D341Med (cell line): ENCODE data around the gene ARF1.

Experiments
- DNase-seq: peaks from one replicate; pipeline ENCODE4 v3.0.0; 2012; ENCODE audit warnings: low spot score

The ARF1 gene

DNA sequence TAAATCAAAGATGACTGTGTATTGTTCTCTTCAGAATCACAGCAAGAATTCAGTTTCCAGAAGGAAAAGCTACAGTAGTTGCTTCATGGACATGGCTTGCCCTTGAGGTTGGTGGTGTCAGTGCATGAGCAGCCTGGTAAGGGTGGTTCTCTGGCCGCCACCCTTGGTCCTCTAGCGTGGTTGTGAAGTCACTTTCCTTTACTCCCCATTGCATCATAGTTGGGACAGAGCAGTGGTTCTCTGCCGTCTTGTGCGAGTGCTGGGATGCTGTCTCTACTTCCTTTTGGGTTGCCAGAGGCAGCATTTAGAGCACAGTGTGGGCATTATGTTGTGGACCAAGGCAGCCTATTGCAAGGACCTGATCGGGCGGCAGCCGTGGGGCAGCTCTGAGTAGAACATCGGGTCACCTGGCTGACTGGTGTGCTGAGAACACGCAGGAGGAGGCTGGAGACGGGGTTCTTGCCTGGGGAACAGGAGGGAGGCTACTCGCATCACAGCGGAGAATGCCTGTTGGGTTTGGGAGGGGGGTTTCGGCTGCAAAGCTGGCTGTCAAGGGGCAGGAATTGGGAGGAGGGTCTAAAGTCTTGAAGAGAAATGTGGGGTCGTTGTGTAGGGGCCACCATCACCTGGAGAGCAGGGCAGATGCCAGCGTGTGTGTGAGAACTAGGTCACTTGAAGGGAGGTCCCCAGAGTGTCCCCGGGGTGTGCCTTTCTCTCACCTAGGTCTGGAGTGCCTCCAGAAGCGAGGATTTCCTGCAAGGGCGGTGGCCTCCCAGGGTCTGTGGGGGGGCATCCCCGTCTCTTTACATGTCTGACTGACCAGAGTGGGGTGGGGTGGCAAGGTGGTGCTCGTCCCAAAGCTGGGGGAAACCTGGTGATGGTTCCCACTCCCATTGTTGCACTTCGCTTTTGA is 6.3 kb downstream of the ARF1 start:
- no peak for DNase-seq

DNA sequence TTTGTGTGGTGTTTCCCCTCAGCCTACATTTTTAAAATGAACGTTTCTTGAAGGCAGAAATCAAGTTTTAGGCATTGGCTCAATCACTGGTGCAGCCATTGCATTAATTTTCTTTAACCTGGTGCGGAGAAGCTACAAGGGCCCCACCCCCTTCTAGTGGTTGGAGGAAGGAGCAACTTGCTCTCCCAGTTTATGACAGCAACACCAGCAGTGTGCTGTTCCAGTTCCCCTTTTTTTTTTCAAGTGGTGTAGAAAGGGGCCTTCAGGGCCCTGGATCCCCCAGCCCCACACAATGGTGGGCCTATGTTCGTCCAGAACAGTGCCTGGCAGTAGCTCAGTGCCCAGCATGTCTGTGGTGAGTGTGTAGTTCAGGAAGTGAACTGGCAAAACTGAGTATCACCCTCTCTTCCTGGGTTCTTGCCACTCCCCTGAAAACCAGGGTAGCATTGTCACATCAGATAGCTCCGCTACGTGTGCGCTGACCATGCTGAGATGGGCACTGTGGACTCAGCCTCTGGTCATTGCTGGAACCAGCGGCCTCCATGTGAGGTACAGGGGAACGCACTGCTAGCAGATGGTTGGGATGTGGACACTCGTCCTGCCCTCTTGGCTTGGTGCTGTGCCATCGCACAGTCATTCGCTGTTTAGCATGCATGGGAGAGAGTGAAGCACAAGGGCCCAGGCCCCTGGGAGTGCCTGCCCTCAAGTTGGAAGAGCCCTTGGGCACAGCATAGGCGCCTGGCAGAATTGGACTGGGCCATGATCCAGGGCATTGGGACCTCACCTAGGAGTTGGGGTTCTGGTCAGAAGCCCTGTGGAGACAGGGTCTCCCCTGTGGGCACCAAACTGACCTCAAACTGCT is 7.2 kb downstream of the ARF1 start:
- DNase-seq, result no peak

DNA sequence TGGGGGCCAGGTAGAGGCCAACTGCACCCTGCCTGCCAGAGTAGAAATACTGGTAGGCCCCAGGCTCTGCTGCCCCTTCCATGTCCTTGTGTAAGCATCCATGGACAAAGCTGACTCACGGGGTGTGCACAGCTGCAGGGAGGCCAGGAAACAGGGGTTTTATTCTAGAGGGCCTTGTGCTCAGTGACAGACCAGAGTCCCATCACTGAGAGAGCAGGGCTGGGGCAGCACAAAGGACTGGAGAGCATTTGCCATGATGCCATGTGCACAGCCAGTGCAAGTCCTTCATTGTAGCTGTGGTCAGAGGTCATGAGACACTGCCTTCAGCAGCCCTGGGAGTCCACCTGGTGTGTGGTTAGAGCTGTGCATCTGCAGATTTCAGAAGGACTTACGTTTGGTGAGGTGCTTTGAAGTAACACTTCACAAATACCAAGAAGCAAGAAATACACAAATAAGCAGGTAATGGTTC is 8.1 kb downstream of the ARF1 start:
- no peak for DNase-seq

DNA sequence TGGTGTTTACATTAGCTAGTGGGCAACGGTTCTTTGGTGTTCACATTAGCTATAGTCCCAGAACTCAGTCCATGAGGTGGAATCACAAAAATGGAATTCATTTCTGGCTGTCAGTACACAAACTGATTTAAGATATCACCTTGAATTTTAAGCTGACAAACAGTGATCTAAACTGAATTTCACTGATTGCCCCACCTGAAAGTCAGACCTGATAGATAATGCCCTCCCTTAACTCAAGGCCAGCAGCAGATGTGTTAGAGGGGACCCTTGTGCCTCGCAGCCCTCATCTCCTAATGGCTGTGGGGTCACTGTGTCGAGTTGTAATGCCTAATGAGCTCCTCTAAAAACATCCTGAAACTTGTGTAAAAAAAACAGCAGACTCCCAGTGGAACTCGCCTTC is 8.6 kb downstream of the ARF1 start:
- no peak for DNase-seq

DNA sequence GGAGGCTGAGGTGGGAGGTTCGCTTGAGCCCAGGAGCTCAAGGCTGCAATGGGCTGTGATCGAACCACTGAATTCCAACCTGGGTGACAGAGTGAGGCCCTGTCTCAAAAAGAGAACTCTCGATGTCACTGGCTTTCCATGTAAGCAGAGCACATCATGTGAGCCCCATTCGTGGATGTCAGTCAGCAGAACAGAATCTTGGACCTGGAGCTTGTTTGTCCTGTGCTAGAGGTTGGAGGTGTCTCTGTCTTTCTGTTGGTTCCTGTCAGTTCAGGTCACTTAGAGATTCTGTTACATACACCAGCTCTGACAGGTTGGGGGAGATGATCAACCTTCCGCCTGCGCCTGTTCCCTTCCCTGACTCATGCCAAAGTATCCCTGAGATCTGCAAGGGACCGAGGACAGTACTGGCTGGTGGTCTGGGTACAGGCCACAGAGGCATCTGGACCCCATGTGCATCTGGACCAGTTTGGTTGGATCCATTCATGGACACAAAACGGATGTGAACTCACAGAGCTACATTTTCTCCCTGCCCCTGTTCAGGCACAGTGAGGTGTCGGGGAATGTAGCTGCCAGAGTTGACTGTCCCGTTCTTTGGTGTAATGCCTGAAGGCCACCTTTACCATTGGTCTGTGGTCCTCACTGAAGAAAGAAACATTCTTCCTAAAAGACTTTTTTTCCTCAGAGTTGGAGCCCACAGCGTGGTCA is 10.0 kb downstream of the ARF1 start:
- DNase-seq, result no peak

DNA sequence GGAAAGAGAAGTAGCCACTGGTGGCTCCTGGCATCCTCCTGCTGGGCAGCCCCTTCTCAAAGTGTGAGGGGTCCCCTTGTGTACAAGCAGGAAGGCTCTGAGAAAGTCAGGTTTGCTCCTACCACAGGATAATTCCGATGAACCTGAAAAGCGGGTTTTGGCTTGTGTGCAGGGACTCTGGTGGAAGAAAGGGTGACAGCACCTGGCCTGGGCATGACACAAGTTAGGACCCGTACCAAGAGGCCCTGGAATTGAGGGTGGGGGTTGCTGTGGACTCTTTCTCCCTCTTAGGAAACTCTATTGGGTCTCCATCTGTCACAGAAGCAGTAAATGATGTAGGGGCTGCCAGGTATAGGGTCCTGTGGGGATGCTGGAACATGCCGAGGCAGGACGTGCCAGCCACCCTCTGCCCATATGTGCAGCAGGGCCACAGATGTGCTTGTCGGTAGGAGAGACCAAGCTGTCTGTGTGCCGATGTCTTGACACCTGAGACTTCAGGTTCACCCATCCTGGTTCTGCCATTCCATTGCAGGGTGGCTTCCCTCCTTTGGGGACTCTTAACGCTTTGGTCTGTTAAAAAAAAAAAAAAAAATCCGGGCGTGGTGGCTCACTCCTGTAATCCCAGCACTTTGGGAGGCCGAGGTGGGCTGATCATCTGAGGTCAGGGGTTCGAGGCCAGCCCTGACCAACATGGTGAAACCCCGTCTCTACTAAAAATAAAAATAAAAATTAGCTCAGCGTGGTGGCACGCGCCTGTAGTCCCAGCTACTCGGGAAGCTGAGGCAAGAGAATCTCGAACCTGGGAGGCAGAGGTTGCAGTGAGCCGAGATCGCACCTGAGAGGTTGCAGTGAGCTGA is 10.8 kb downstream of the ARF1 start:
- DNase-seq, result peak; percentile 30

DNA sequence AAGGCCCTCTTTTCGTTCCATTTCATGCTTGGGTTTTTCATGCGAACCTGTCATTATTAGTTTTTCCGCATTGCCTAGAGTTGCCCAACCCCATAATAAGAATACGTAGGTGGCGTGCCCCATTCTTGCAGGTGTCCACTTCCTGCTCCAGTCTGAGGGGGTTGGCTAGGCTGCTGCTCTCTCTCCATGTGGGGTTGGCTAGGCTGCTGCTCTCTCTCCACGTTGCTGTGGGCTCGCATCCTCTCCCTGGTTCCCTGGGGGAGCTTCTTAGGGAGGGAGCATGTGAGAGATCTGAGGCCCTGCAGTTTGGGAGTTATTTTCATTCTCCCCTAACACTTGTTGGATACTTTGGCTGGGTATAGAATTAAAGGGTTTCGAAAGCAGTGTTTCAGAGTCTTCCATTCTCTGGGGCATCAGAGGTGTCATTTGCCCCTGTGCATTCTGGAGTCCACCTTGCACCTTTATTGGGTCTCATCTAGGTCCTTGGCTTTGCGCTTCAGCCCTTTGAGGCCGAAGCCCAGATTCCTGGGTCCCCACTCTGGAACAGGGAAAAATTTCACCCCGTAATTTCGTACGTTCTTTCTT is 12.0 kb downstream of the ARF1 start:
- DNase-seq, result peak; percentile 27

DNA sequence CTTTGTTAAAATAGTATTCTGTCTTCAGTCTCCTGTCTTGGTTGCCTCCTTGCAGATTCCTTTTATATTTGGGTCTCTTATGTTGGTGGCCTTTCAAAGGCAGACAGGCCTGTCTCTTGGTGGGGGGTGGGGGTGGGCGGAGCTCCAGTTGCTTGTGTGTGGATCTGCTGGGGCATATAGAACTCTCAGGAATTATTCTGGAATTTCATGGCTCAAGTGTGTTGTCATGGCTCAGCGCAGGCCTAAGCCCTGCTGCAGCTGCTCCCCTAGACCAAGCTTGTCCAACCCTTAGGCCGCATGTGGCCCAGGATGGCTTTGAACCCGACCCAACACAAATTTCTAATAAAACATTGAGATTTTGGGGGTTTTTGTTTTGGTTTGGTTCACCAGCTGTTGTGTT is 12.7 kb downstream of the ARF1 start:
- peak; percentile 25 for DNase-seq

DNA sequence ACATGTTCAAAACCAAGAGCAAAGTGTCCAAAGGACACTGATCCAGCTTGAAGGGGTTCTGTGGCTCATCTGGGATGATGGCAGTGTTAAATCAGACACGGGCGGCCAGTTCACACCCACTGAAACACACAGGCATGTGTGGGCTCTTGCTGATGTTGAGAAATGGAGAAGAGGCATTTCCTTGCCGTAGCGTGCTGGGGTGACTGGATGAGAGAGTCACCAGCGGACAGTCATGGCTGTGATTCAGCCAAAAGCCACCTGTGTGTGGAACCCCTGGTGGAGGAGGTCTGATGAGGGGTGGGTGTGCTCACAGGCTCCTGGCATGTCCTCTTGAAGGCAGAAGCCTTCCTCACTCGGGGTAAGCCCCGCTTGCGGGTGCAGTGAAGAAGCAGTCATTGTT is 13.4 kb downstream of the ARF1 start:
- DNase-seq, result peak; percentile 35

DNA sequence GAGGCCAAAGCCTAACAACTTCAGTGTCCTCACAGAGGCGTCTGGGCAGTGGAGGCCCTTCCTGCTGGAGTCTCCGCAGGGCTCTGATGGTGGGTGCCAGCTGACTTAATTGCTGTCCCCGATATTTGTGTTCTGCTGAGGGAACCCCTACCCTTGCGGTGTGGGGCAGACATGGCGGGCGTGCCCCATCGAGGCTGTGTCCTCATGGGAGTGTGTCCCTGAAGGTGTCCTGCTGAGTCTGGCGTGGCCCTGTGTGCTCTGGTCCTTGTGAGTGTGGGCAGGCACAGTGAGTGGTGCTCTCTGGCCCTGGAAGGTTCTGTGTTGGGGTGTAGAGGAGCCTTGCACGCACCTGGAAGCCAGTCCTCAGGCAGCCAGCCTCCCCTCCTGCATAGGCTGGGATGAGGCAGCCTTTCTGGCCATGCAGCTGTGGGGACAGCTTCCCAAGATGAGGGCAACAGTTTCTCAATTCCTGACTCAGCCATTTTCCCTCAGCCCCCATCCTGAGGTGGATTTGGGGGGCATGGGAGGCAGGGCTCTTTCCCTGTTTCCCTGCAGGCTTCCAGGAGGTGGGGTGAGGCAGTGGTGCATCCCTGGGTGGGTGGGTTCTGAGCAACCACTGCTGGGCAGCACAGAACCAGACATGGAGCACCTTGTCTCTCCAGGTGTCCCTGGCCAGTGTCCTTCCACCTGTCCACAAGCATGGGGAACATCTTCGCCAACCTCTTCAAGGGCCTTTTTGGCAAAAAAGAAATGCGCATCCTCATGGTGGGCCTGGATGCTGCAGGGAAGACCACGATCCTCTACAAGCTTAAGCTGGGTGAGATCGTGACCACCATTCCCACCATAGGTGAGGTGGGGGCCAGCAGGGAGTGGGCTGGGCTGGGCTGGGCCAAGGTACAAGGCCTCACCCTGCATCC is 14.2 kb downstream of the ARF1 start:
- DNase-seq, result peak; percentile 21

DNA sequence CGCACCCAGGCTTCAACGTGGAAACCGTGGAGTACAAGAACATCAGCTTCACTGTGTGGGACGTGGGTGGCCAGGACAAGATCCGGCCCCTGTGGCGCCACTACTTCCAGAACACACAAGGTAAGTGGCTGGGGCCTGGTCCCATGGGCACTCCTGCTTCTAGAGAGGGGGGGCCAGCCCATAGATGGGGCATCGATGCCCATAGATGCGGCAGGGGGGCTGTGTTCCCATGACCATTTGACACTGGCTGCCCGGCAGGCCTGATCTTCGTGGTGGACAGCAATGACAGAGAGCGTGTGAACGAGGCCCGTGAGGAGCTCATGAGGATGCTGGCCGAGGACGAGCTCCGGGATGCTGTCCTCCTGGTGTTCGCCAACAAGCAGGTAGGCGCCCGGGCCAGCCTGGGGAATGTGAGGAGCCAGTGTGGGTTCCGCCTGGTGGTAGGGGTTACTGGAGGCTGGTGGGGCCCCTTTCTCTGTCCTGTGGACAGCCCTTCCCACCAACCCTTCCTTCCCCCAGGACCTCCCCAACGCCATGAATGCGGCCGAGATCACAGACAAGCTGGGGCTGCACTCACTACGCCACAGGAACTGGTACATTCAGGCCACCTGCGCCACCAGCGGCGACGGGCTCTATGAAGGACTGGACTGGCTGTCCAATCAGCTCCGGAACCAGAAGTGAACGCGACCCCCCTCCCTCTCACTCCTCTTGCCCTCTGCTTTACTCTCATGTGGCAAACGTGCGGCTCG is 15.0 kb downstream of the ARF1 start:
- peak; percentile 20 for DNase-seq

DNA sequence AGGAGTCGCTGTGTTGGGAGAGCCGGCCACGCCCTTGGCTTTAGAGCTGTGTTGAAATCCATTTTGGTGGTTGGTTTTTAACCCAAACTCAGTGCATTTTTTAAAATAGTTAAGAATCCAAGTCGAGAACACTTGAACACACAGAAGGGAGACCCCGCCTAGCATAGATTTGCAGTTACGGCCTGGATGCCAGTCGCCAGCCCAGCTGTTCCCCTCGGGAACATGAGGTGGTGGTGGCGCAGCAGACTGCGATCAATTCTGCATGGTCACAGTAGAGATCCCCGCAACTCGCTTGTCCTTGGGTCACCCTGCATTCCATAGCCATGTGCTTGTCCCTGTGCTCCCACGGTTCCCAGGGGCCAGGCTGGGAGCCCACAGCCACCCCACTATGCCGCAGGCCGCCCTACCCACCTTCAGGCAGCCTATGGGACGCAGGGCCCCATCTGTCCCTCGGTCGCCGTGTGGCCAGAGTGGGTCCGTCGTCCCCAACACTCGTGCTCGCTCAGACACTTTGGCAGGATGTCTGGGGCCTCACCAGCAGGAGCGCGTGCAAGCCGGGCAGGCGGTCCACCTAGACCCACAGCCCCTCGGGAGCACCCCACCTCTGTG is 15.9 kb downstream of the ARF1 start:
- DNase-seq, result peak; percentile 30

DNA sequence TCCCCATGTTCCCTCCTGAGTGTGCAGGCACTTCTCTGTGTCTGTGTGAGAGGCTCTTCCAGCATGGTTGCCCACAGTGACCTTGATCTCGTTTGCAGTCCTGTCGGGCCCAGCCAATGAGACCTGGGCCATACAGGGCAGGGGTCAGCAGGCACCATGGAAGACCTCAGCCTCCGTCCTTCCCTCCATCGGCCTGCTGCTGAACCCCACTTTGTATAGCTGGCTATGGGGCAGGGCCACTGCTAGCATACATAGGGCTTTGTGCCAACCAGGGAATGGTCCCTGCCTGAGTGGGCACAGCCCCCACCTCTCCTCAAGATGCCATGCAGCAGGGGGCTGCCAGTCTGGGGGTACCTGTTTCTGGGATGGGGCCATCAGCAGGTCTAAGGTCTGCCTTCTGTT is 16.8 kb downstream of the ARF1 start:
- DNase-seq, result peak; percentile 15

DNA sequence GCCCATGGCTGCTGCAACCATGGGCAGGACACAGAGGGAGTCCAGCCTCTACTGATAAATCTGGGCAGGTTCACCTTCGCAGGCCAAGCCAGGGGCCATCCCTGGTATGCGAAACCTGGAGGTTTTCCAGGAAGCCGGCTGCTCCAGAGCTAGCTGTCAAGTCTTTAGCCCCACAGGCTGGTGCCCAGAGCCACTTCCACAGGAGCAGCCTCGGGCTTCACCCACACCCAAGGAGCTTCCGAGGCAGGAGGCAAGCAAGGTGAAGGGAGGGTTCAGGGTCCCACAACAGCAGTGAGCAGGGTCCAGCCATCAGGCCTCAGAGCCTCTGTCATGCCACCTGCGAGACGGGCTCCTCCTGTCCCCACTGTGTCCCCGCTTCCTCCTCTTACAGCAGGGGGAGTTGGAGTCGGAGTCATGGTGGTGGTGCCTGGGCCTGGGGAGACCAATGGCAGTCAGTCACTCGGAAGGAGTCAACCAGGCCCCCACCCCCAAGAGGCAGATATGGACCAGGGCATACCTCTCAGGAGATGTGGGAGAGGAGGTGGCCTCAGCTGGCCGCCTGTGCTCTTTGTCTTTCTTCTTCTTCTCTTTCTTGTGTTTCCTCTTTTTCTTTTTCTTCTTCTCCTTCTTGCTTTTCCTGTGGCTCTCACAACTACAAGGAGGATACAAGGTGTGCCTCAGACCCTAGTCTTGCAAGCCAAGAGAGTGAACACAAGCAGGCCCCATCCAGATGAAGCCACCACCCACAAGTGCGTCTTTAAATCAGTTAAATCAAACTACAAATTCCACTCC is 18.5 kb downstream of the ARF1 start:
- DNase-seq, result peak; percentile 34

DNA sequence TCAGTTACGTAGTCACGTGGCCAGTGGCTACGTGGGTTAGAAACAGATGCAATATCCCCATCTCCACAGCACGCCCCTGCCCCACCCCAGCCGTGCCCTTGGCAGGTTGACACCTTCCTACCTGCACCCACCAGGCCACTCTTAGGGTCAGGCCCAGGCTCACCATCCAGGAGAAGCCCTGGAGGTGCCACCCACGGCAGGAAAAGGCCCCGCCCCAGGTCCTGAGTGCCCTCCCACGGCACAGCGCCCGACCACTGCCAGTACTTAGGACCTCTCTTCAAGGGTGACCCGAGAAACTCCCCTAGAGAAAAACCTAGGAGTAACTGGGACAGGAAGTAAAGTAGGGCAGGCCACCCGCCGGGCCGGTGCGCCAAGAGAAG is 19.1 kb downstream of the ARF1 start:
- DNase-seq, result no peak

DNA sequence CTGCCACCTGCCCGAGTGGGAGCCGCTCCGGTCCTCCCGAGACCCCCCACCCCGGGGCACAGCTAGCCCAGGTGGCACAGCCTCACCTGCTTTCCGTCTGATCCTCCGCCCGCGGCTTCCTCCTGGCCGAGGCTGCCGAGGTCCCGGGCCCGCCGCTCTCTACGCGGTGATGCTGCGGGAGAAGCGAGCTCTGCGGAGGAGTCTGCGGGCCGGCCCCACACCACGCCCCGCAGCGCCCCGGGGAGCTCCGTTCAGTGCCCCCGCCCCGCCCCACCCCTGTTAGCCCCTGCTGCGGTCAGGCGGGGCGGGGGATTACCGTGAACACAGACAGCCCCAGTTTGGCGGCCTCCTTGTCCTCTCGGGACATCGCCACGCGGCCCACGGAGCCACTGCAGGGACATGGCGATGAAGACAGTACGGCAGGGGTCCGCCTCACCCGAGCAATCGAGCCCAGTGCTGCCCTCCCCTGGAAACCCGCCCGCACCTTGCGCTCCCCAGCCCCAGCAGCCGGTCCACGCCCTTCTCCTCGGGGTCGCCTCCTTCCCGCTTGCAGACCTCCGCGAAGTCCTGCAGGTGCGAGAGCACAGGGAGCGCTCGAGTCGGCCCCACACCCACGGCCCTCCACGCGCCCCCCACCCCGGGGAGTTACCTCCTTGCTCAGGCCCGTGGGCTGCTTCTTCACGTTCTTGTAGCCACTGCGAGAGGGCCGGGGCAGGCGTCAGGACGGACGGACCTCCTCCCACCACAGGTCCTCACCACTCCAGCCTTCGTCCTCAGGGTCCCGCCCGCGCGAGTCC is 19.7 kb downstream of the ARF1 start:
- DNase-seq, result peak; percentile 86
